H9 (cell line): ENCODE results near the gene INSL3. TPM values are rescaled to one million over a fixed set of nuclear protein-coding genes. Genes with fewer than 3 reads are reported as not detected.

ENCODE experiments used
- DNase-seq: peaks from one replicate; pipeline ENCODE4 v3.0.0-alpha.2; 2017
- H2AFZ ChIP-seq: one replicate; pipeline ENCODE4 v1.6.1; 2013; ENCODE audit warnings: mild to moderate bottlenecking, low read length, control low read depth, moderate library complexity
- H2AK5ac ChIP-seq: 2 replicates; pipeline ENCODE4 v1.6.1; 2013; ENCODE audit warnings: low read length, control low read depth, mixed read lengths; ENCODE audit not compliant: insufficient read length
- H2BK120ac ChIP-seq: one replicate; pipeline ENCODE4 v1.6.1; 2013; ENCODE audit warnings: low read depth, mild to moderate bottlenecking, low read length, control low read depth, inconsistent platforms; ENCODE audit not compliant: poor library complexity, severe bottlenecking
- H2BK12ac ChIP-seq: 2 replicates; pipeline ENCODE4 v1.6.1; 2013; ENCODE audit warnings: low read length, control low read depth, mixed read lengths, low read depth; ENCODE audit not compliant: insufficient read length
- H2BK15ac ChIP-seq: 2 replicates; pipeline ENCODE4 v1.6.1; 2013; ENCODE audit warnings: low read depth, low read length, control low read depth
- H2BK20ac ChIP-seq: one replicate; pipeline ENCODE4 v1.6.1; 2013; ENCODE audit warnings: low read depth, mild to moderate bottlenecking, low read length, control low read depth, inconsistent platforms; ENCODE audit not compliant: poor library complexity, severe bottlenecking
- H2BK5ac ChIP-seq: 2 replicates; pipeline ENCODE4 v1.6.1; 2013; ENCODE audit warnings: low read length, control low read depth, mixed read lengths; ENCODE audit not compliant: insufficient read length
- H3K14ac ChIP-seq: 2 replicates; pipeline ENCODE4 v1.6.1; 2013; ENCODE audit warnings: low read length, control low read depth; ENCODE audit not compliant: insufficient read depth
- H3K18ac ChIP-seq: 2 replicates; pipeline ENCODE4 v1.6.1; 2013; ENCODE audit warnings: low read depth, mild to moderate bottlenecking, mixed read lengths, low read length, control low read depth; ENCODE audit not compliant: insufficient read length
- H3K23ac ChIP-seq: 2 replicates; pipeline ENCODE4 v1.6.1; 2013; ENCODE audit warnings: low read length, control low read depth, mixed read lengths, low read depth; ENCODE audit not compliant: insufficient read length
- H3K23me2 ChIP-seq: 2 replicates; pipeline ENCODE4 v1.6.1; 2013; ENCODE audit warnings: low read depth, mild to moderate bottlenecking, mixed read lengths, low read length, control low read depth; ENCODE audit not compliant: insufficient read length, poor library complexity, severe bottlenecking
- H3K27ac ChIP-seq: 2 replicates; pipeline ENCODE4 v1.5.1; 2013; ENCODE audit warnings: low read length, control low read depth, mixed read lengths, low read depth; ENCODE audit not compliant: insufficient read length
- H3K27me3 ChIP-seq: 2 replicates; pipeline ENCODE4 v1.6.1; 2013; ENCODE audit warnings: low read length, control low read depth, inconsistent platforms; ENCODE audit not compliant: insufficient read depth
- H3K4ac ChIP-seq: 2 replicates; pipeline ENCODE4 v1.6.1; 2013; ENCODE audit warnings: low read depth, mild to moderate bottlenecking, control low read depth, inconsistent platforms, low read length, moderate library complexity
- H3K4me1 ChIP-seq: 2 replicates; pipeline ENCODE4 v1.6.1; 2013; ENCODE audit warnings: low read length, control low read depth, inconsistent platforms; ENCODE audit not compliant: insufficient read depth
- H3K4me2 ChIP-seq: 2 replicates; pipeline ENCODE4 v1.6.1; 2013; ENCODE audit warnings: low read length, control low read depth, mixed read lengths; ENCODE audit not compliant: insufficient read length, insufficient read depth
- H3K56ac ChIP-seq: 2 replicates; pipeline ENCODE4 v1.6.1; 2013; ENCODE audit warnings: low read depth, mild to moderate bottlenecking, mixed read lengths, low read length, control low read depth; ENCODE audit not compliant: insufficient read length
- H3K79me1 ChIP-seq: 2 replicates; pipeline ENCODE4 v1.6.1; 2013; ENCODE audit warnings: low read depth, mild to moderate bottlenecking, moderate library complexity, low read length, control low read depth, inconsistent platforms; ENCODE audit not compliant: insufficient read depth, poor library complexity, severe bottlenecking
- H3K79me2 ChIP-seq: 2 replicates; pipeline ENCODE4 v1.6.1; 2013; ENCODE audit warnings: low read length, control low read depth, inconsistent platforms; ENCODE audit not compliant: insufficient read depth
- H3K9ac ChIP-seq: 2 replicates; pipeline ENCODE4 v1.6.1; 2013; ENCODE audit warnings: low read length, control low read depth, mixed read lengths; ENCODE audit not compliant: insufficient read length; ENCODE audit errors: extremely low read depth
- H3K9me3 ChIP-seq: one replicate; pipeline ENCODE4 v1.6.1; 2013; ENCODE audit warnings: low read depth, low read length, inconsistent platforms; ENCODE audit not compliant: control insufficient read depth
- H3T11ph ChIP-seq: one replicate; pipeline ENCODE4 v1.6.1; 2013; ENCODE audit warnings: mild to moderate bottlenecking, low read length, control low read depth, inconsistent platforms
- H4K20me1 ChIP-seq: one replicate; pipeline ENCODE4 v1.6.1; 2013; ENCODE audit not compliant: control insufficient read depth, insufficient read length, insufficient read depth
- H4K5ac ChIP-seq: 2 replicates; pipeline ENCODE4 v1.6.1; 2013; ENCODE audit warnings: low read depth, mild to moderate bottlenecking, mixed read lengths, low read length, control low read depth; ENCODE audit not compliant: insufficient read length
- H4K8ac ChIP-seq: replicated peaks from 2 replicates; pipeline ENCODE4 v1.6.1; 2013; ENCODE audit warnings: low read length, control low read depth, mixed read lengths, low read depth; ENCODE audit not compliant: insufficient read length
- H4K91ac ChIP-seq: 2 replicates; pipeline ENCODE4 v1.6.1; 2013; ENCODE audit warnings: low read depth, mild to moderate bottlenecking, moderate library complexity, mixed read lengths, low read length, control low read depth; ENCODE audit not compliant: insufficient read length
- H3K27ac Mint-ChIP-seq, 3 experiments: 2 replicates in 2 of 3; 3 replicates in 1 of 3; pipeline ENCODE4 v1.8.0; 2020 to 2021; ENCODE audit warnings: mixed read lengths in 3 of 3, mild to moderate bottlenecking in 1 of 3, moderate library complexity in 1 of 3
- H3K27me3 Mint-ChIP-seq: 2 replicates; pipeline ENCODE4 v1.8.0; 2021; ENCODE audit warnings: low read depth, mild to moderate bottlenecking, moderate library complexity, mixed read lengths
- H3K36me3 Mint-ChIP-seq, 3 experiments: 2 replicates in 2 of 3; 3 replicates in 1 of 3; pipeline ENCODE4 v1.8.0; 2020 to 2021; ENCODE audit warnings: low read depth in 3 of 3, mixed read lengths in 3 of 3; ENCODE audit not compliant: insufficient read depth in 1 of 3
- H3K4me1 Mint-ChIP-seq, 2 experiments: 2 replicates each; pipeline ENCODE4 v1.8.0; 2020; ENCODE audit warnings: mixed read lengths in 2 of 2
- H3K4me3 Mint-ChIP-seq, 2 experiments: 2 replicates in 1 of 2; 3 replicates in 1 of 2; pipeline ENCODE4 v1.8.0; 2020 to 2021; ENCODE audit warnings: mild to moderate bottlenecking in 2 of 2, mixed read lengths in 2 of 2, moderate library complexity in 1 of 2
- H3K9me3 Mint-ChIP-seq, 2 experiments: 2 replicates in 1 of 2; 3 replicates in 1 of 2; pipeline ENCODE4 v1.8.0; 2020; ENCODE audit warnings: mild to moderate bottlenecking in 2 of 2, mixed read lengths in 2 of 2, moderate library complexity in 1 of 2
- CTCF ChIP-seq: fragments of 200-600 bp; sonication (generic); conservative IDR thresholded peaks from 3 replicates; pipeline ENCODE4 v1.8.0; 2021; ENCODE audit warnings: antibody characterized with exemption, mild to moderate bottlenecking
- WGBS: extraction: QIAGEN DNeasy Blood & Tissue Kit; methylation state at CpG from one replicate; pipeline ENCODE4 v1.1.7; 2013; ENCODE audit warnings: missing lambda C conversion rate, low lambda C conversion rate, mixed read lengths; ENCODE audit not compliant: insufficient read length; ENCODE audit errors: extremely low coverage; 5-methylcytosine and 5-hydroxymethylcytosine counted together
- total RNA-seq: library from RNA; stranded (reverse); gene quantifications from 2 replicates; pipeline ENCODE4 v1.2.1, GENCODE V29; 2021

The INSL3 gene
- total RNA-seq, 1 experiment from 2014 or later: 0.63 TPM

GRCh38 chr19:17795495-17795856 lies 25.8 kb downstream of the INSL3 start:
- Histone ChIP-seq H3K4me1 (no peaks in the 10 kb centered on the region), H3K9me3 (no peaks in the 10 kb centered on the region), H4K20me1 (no peaks in the 10 kb centered on the region), H3K23me2 (peaks cover 12% of the 10 kb centered on the region), H4K5ac (no peak overlapping the region), H2AK5ac (no peak overlapping the region), H3K9ac (no peak overlapping the region), H3K27ac (no peak overlapping the region), H3K79me2 (no peaks in the 10 kb centered on the region), H3K4me2 (peak overlapping the region; percentile 53), H3K56ac (no peak overlapping the region), H3K18ac (no peak overlapping the region), H3T11ph (no peak overlapping the region), H3K23ac (no peak overlapping the region), H2BK12ac (no peak overlapping the region), H3K27me3 (no peaks in the 10 kb centered on the region; the same call in 1 of the 2 replicates), H2BK20ac (no peak overlapping the region), H2AFZ (no peak overlapping the region), H2BK5ac (no peak overlapping the region), H4K8ac (no peak overlapping the region), H3K4ac (no peak overlapping the region), H2BK120ac (no peak overlapping the region), H3K14ac (peak overlapping the region; percentile 53; the same call in 1 of the 2 replicates), H3K79me1 (no peaks in the 10 kb centered on the region), H2BK15ac (no peak overlapping the region), H4K91ac (no peak overlapping the region)
- Mint-ChIP-seq H3K4me3 (peak overlapping the region; percentile 67 to 84), H3K9me3 (no peaks in the 10 kb centered on the region), H3K27me3 (peaks cover 31% of the 10 kb centered on the region), H3K36me3 (no peaks in the 10 kb centered on the region), H3K27ac (no peak overlapping the region), H3K4me1 (peaks cover 2 to 14% of the 10 kb centered on the region in 2 experiments; a peak in 3 of 4 replicates)
- no peak for TF ChIP-seq CTCF
- no CpG with 5 or more reads among the region's 14 CpGs for WGBS
- DNase-seq: no peak
